Ishikawa (cell line): ENCODE data around the gene DDX41.

Source experiments
- RAD21 ChIP-seq: IDR thresholded peaks from 2 replicates; pipeline ENCODE4 v1.6.1; 2012; ENCODE audit warnings: low read depth
- YY1 ChIP-seq: IDR thresholded peaks from 2 replicates; pipeline ENCODE4 v1.6.1; 2012; ENCODE audit warnings: low read depth
- TF ChIP-seq, protein P1 (sequence below): IDR thresholded peaks from 2 replicates; pipeline ENCODE4 v1.6.1; 2012; ENCODE audit warnings: low read depth, mild to moderate bottlenecking
- TF ChIP-seq, protein P2 (sequence below): IDR thresholded peaks from 2 replicates; pipeline ENCODE4 v1.6.1; 2012

DNA sequence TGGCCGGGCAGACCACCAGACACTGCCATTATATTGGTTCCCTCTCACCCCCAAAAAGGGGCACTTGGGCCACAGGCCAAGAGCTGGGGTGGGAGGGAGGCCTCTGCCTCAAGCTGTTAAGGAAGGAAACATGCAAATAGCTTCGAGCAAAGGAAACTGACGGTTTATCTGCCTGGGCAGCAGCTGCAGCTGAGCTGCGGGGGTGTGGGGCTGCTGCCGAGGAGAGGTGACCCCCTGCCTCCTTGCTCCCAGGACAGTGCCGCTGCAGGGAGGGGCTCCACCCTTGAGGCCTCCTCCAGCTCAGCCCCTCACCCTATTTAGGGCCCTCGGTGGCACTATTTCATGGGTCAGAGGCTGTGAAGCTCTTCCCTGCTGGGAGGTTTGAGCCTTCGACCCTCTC is 7.9 kb downstream of the DDX41 start:
- TF ChIP-seq YY1 (no peak), RAD21 (no peak)
- TF ChIP-seq, protein P1, sequence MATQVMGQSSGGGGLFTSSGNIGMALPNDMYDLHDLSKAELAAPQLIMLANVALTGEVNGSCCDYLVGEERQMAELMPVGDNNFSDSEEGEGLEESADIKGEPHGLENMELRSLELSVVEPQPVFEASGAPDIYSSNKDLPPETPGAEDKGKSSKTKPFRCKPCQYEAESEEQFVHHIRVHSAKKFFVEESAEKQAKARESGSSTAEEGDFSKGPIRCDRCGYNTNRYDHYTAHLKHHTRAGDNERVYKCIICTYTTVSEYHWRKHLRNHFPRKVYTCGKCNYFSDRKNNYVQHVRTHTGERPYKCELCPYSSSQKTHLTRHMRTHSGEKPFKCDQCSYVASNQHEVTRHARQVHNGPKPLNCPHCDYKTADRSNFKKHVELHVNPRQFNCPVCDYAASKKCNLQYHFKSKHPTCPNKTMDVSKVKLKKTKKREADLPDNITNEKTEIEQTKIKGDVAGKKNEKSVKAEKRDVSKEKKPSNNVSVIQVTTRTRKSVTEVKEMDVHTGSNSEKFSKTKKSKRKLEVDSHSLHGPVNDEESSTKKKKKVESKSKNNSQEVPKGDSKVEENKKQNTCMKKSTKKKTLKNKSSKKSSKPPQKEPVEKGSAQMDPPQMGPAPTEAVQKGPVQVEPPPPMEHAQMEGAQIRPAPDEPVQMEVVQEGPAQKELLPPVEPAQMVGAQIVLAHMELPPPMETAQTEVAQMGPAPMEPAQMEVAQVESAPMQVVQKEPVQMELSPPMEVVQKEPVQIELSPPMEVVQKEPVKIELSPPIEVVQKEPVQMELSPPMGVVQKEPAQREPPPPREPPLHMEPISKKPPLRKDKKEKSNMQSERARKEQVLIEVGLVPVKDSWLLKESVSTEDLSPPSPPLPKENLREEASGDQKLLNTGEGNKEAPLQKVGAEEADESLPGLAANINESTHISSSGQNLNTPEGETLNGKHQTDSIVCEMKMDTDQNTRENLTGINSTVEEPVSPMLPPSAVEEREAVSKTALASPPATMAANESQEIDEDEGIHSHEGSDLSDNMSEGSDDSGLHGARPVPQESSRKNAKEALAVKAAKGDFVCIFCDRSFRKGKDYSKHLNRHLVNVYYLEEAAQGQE = no peak
- TF ChIP-seq, protein P2, sequence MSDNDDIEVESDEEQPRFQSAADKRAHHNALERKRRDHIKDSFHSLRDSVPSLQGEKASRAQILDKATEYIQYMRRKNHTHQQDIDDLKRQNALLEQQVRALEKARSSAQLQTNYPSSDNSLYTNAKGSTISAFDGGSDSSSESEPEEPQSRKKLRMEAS = no peak
